ENCODE data around the gene ALDH4A1. TPM values are rescaled to one million over a fixed set of nuclear protein-coding genes. Genes with fewer than 3 reads are reported as not detected.
"Not testable (repeated sequence)": the region's sequence is repeated elsewhere in the genome, so short reads cannot be mapped to it uniquely, and the experiment has no call there.

The ALDH4A1 gene
- total RNA-seq, 1 donor from 2014 or later, result 6.5 TPM

DNA sequence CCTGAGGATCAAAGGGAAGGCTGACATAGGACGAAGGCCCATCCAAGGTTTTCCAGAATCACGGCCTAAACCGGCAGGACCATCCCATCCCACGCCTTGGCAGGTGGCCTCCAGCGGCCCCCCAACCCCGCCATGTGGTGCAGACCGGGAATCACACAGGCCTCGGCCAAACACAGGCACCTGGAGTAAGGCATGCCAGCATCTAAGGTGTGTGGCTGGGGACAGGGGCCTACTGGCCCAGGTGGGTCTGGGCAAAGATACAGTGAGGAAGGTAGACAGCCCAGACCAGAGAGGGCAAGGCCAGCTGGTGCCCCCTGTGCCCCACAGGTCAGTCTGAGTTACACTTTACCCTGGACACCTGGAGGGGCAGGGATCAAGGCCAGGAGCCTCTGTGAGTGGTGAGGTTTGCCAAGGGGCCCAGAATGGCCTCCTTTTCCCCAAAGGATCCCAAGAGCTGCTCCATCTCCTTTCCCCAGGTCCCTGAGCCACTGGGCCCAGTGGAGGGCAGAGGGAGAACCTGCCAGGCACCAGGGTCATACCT, 30.2 kb downstream of the ALDH4A1 start:
- ChIA-PET CTCF (no interaction called here), POLR2A (no interaction called here)
- no peak for DNase-seq
- ATAC-seq (ENCODE audit: low read depth), result no peak
- intact Hi-C loops (cut with micrococcal nuclease), result no loop called here
- H3K36me3 Mint-ChIP-seq (ENCODE audit: low read depth), result no peaks in the 10 kb centered on the region
- no peak overlapping the region for H3K4me3 Mint-ChIP-seq
- no peaks in the 10 kb centered on the region for H3K4me1 Mint-ChIP-seq
- H3K27ac Mint-ChIP-seq, result no peak overlapping the region
- H3K27me3 Mint-ChIP-seq, result peaks cover 2% of the 10 kb centered on the region
- no peaks in the 10 kb centered on the region for H3K9me3 Mint-ChIP-seq
- TF ChIP-seq, protein P1, sequence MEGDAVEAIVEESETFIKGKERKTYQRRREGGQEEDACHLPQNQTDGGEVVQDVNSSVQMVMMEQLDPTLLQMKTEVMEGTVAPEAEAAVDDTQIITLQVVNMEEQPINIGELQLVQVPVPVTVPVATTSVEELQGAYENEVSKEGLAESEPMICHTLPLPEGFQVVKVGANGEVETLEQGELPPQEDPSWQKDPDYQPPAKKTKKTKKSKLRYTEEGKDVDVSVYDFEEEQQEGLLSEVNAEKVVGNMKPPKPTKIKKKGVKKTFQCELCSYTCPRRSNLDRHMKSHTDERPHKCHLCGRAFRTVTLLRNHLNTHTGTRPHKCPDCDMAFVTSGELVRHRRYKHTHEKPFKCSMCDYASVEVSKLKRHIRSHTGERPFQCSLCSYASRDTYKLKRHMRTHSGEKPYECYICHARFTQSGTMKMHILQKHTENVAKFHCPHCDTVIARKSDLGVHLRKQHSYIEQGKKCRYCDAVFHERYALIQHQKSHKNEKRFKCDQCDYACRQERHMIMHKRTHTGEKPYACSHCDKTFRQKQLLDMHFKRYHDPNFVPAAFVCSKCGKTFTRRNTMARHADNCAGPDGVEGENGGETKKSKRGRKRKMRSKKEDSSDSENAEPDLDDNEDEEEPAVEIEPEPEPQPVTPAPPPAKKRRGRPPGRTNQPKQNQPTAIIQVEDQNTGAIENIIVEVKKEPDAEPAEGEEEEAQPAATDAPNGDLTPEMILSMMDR (IDR thresholded peaks at IDR 0.05), result no peak

DNA sequence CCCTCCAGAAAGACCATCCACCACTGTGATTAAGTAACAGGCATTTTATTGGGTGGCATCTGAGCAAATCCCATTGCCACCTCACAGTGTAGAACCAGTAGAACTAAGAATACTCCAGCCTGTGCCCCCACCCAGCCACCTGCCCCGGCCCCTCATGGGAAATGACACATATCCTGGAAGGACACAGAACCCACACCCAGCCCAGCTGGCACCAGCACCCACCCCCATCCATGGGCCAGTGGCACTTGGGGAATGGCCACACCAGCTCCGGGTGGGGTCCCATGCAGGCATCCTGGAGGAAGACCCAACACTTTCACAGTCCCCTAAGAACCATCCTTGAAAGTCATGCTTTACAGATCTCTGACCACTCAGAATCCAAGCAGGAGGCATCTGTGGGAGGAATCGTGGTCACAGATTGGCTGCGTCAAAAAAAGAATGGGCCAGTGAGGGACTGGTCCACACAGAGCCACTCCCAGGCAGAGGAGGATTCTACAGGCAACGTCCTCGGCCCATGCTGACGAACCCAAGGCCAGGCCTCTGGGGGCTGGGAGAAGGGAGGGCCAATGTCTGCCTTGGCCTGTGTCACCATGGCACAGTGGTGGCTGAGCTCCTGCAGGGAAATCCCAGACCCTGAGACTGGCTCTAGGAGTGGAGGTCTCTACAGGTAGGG, 30.8 kb downstream of the ALDH4A1 start:
- no peak overlapping the region for H3K27ac Mint-ChIP-seq
- no peak for DNase-seq

DNA sequence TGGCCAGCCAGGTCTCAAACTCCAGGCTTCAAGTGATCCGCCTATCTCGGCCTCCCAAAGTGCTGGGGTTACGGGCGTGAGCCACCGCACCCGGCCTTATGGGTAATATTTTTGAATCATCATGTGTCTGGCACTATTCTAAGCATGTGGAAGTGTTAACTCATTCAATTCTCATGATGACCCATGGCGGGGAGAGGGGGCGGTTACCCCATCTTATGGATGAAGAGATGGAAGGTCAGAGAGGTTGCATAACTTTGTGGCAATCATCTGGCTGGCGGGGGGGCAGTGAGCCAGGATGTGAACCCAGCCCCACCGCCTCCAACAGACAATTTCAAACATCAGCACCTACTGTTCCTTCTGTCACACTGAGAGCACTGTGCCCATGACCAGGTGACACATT, 31.4 kb downstream of the ALDH4A1 start:
- Mint-ChIP-seq H3K36me3 (ENCODE audit: low read depth) (no peaks in the 10 kb centered on the region), H3K27ac (no peak overlapping the region), H3K9me3 (no peaks in the 10 kb centered on the region), H3K27me3 (peaks cover 2% of the 10 kb centered on the region), H3K4me3 (no peak overlapping the region), H3K4me1 (no peaks in the 10 kb centered on the region)
- ChIA-PET CTCF (no interaction called here), POLR2A (no interaction called here)
- DNase-seq, result no peak
- TF ChIP-seq, protein P1 (IDR thresholded peaks at IDR 0.05), result no peak
- no peak for ATAC-seq (ENCODE audit: low read depth)
- intact Hi-C loops (cut with micrococcal nuclease), result no loop called here

More for the DNA sequence above, 30.8 kb downstream of the ALDH4A1 start:
- TF ChIP-seq, protein P1 (IDR thresholded peaks at IDR 0.05), result no peak
- intact Hi-C loops (cut with micrococcal nuclease), result no loop called here
- Mint-ChIP-seq H3K9me3 (no peaks in the 10 kb centered on the region), H3K36me3 (ENCODE audit: low read depth) (no peaks in the 10 kb centered on the region), H3K27me3 (peaks cover 2% of the 10 kb centered on the region), H3K4me3 (no peak overlapping the region), H3K4me1 (no peaks in the 10 kb centered on the region)
- ChIA-PET CTCF (no interaction called here), POLR2A (no interaction called here)
- no peak for ATAC-seq (ENCODE audit: low read depth)

DNA sequence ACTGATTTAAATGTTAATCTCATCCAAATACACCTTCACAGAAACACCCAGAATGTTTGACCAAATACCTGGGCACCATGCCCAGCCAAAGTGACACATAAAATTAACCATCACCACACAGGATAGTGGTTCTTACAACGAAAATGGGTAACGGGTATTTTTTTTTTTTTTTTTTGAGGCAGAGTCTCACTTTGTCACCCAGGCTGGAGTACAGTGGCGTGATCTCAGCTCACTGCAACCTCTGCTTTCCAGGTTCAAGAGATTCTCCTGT, 31.8 kb downstream of the ALDH4A1 start:
- CTCF ChIA-PET; ATAC-seq (ENCODE audit: low read depth); POLR2A ChIA-PET; intact Hi-C loops (cut with micrococcal nuclease); H3K27me3 Mint-ChIP-seq; H3K27ac Mint-ChIP-seq; H3K9me3 Mint-ChIP-seq; DNase-seq; H3K4me1 Mint-ChIP-seq; H3K4me3 Mint-ChIP-seq; H3K36me3 Mint-ChIP-seq (ENCODE audit: low read depth): not testable (repeated sequence)

DNA sequence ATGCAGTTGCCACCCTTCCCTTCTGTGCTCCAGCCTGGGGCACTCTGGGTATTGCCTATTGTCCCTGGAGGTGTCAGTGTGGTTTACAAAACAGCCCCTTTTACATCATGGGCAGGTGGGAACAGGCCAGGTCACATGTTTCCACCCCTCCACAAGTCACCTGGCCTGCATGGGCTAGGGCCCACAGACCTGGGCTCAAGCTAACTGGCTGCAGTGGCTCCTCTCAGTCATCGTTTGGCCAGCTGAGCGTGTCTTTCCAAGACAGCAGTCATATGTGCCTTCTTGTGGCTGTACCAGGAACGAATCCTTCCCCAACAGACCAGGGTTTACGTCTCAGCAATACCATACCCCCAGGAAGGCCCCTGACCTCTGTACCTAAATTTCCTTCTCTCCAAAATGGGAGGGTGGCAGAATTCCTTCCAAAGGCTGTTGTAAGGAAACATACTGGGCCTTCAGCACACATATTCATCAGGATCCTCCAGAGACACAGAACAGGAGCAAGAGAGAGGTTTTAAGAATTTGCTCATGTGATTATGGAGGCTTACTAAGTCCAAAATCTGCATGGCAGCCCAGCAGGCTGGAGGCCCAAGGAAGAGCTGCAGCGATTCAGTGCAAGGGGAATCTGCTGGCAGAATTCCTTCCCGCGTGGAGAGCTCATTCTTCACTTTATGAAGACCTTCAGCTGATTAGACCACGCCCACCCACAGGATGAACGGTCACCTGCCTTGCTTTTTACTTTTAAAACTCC, 32.3 kb downstream of the ALDH4A1 start:
- intact Hi-C loops (cut with micrococcal nuclease), result no loop called here
- ATAC-seq (ENCODE audit: low read depth) (no peak), DNase-seq (no peak)
- Mint-ChIP-seq H3K36me3 (ENCODE audit: low read depth) (no peaks in the 10 kb centered on the region), H3K27ac (no peak overlapping the region), H3K4me3 (no peak overlapping the region), H3K27me3 (peaks cover 2% of the 10 kb centered on the region), H3K4me1 (no peaks in the 10 kb centered on the region), H3K9me3 (no peaks in the 10 kb centered on the region)
- POLR2A ChIA-PET, result no interaction called here
- CTCF ChIA-PET, result no interaction called here
- TF ChIP-seq, protein P1 (IDR thresholded peaks at IDR 0.05), result no peak
